A549 (cell line): ENCODE data around the gene C20orf141. TPM values are rescaled to one million over a fixed set of nuclear protein-coding genes. Genes with fewer than 3 reads are reported as not detected.
A peak's percentile ranks its signal among the peaks of the same experiment; 100 is the strongest.

ENCODE experiments used
- ATAC-seq, 2 experiments: fragments of 200-7000 bp in 1 of 2; fragments of >200 bp in 1 of 2; cut with Nextera tagmentation in 1 of 2; cut with Tn5 transposase in 1 of 2; 3 replicates each; pipeline versions ENCODE4 v1.8.0 to v1.9.1; 2018 to 2020; ENCODE audit warnings: mild to moderate bottlenecking in 1 of 2, moderate library complexity in 1 of 2
- CTCF ChIA-PET: fragments of 300-600 bp; sonication (Branson Sonifier 250); formaldehyde crosslinking; extraction: SDS; loops from one replicate; lab custom pipeline; 2021; ENCODE audit warnings: antibody characterized with exemption, inconsistent platforms; lab: Yijun Ruan, JAX
- POLR2A ChIA-PET: fragments of 350-600 bp; formaldehyde crosslinking; extraction: SDS; loops from one replicate; lab custom pipeline; 2021; ENCODE audit warnings: antibody characterized with exemption, inconsistent platforms; lab: Yijun Ruan, JAX
- DNase-seq, 2 experiments: peaks; one replicate each; pipeline versions ENCODE4 v3.0.0 to v3.0.0-alpha.2; 2011 to 2016; ENCODE audit warnings: low read depth in 1 of 2, low spot score in 1 of 2
- FAIRE-seq: peaks from 2 replicates; lab custom pipeline; 2011; peaks lifted over from hg19 to GRCh38; lab: Jason Lieb, UNC
- H3K27ac ChIP-seq, 2 experiments: fragments of >200 bp; sonication (Bioruptor Twin); formaldehyde crosslinking; 3 replicates each; pipeline ENCODE4 v1.5.1; 2016 to 2017
- H3K4me1 ChIP-seq: fragments of >200 bp; sonication (Bioruptor Twin); formaldehyde crosslinking; 3 replicates; pipeline ENCODE4 v1.6.1; 2016
- H3K4me2 ChIP-seq: fragments of >200 bp; sonication (Bioruptor Twin); formaldehyde crosslinking; 3 replicates; pipeline ENCODE4 v1.6.1; 2016
- H3K4me3 ChIP-seq: fragments of >200 bp; sonication (Bioruptor Twin); formaldehyde crosslinking; 3 replicates; pipeline ENCODE4 v1.5.1; 2016
- H3K9me3 ChIP-seq: fragments of >200 bp; sonication (Bioruptor Twin); formaldehyde crosslinking; 3 replicates; pipeline ENCODE4 v1.6.1; 2016
- BHLHE40 ChIP-seq: IDR thresholded peaks from 2 replicates; pipeline ENCODE4 v1.6.1; 2012; ENCODE audit warnings: low read depth, low read length, inconsistent platforms
- EHMT2 ChIP-seq: fragments of 200-600 bp; sonication (generic); IDR thresholded peaks from 2 replicates; pipeline ENCODE4 v1.6.1; 2016; ENCODE audit warnings: antibody characterized with exemption, low read depth, mild to moderate bottlenecking, moderate library complexity
- ESRRA ChIP-seq: fragments of 150-350 bp; IDR thresholded peaks from 2 replicates; pipeline ENCODE4 v1.6.1; 2014; ENCODE audit warnings: mild to moderate bottlenecking, low read length, borderline replicate concordance
- FOXS1 ChIP-seq: fragments of 250-450 bp; sonication (Bioruptor Pico); IDR thresholded peaks from 2 replicates; pipeline ENCODE4 v1.5.0; 2020; ENCODE audit warnings: mild to moderate bottlenecking, moderate library complexity
- GATA3 ChIP-seq: IDR thresholded peaks from 2 replicates; pipeline ENCODE4 v1.6.1; 2012; ENCODE audit warnings: borderline replicate concordance
- HEYL ChIP-seq: fragments of 250-450 bp; sonication (Bioruptor Pico); IDR thresholded peaks from 2 replicates; pipeline ENCODE4 v1.8.0; 2021; ENCODE audit warnings: mild to moderate bottlenecking, moderate library complexity
- JUNB ChIP-seq: fragments of >200 bp; sonication (Bioruptor Twin); formaldehyde crosslinking; IDR thresholded peaks from 2 replicates; pipeline ENCODE4 v1.6.1; 2016
- KDM1A ChIP-seq: fragments of 200-600 bp; sonication (generic); IDR thresholded peaks from 2 replicates; pipeline ENCODE4 v1.6.1; 2016; ENCODE audit warnings: low read depth, mild to moderate bottlenecking
- KDM5A ChIP-seq: fragments of 200-600 bp; sonication (generic); IDR thresholded peaks from 2 replicates; pipeline ENCODE4 v1.6.1; 2016; ENCODE audit warnings: antibody characterized with exemption, mild to moderate bottlenecking
- MAFK ChIP-seq: fragments of 450-650 bp; IDR thresholded peaks from 2 replicates; pipeline ENCODE4 v1.6.1; 2014; ENCODE audit not compliant: partially characterized antibody
- MAZ ChIP-seq: fragments of 150-350 bp; IDR thresholded peaks from 2 replicates; pipeline ENCODE4 v1.6.1; 2014; ENCODE audit warnings: antibody characterized with exemption, low read depth, low read length, borderline replicate concordance
- NFE2L2 ChIP-seq: fragments of 150-350 bp; conservative IDR thresholded peaks from 2 replicates; pipeline ENCODE4 v1.6.1; 2014; ENCODE audit warnings: low read length
- NPAS2 ChIP-seq: fragments of 250-450 bp; sonication (Bioruptor Pico); IDR thresholded peaks from 2 replicates; pipeline ENCODE4 v1.8.0; 2022; ENCODE audit warnings: mild to moderate bottlenecking, moderate library complexity, borderline replicate concordance
- NR3C1 ChIP-seq: fragments of >200 bp; sonication (Bioruptor Twin); formaldehyde crosslinking; IDR thresholded peaks from 3 replicates; pipeline ENCODE4 v1.6.1; 2017
- RARB ChIP-seq: fragments of 250-450 bp; sonication (Bioruptor Pico); IDR thresholded peaks from 2 replicates; pipeline ENCODE4 v1.8.0; 2021; ENCODE audit warnings: mild to moderate bottlenecking, moderate library complexity
- RCOR1 ChIP-seq: fragments of 150-350 bp; IDR thresholded peaks from 2 replicates; pipeline ENCODE4 v1.6.1; 2014; ENCODE audit warnings: antibody characterized with exemption, low read length, low read depth
- SMC3 ChIP-seq: fragments of >200 bp; sonication (Bioruptor Twin); formaldehyde crosslinking; IDR thresholded peaks from 3 replicates; pipeline ENCODE4 v1.6.1; 2018; ENCODE audit warnings: inconsistent platforms
- SREBF2 ChIP-seq: fragments of 450-650 bp; IDR thresholded peaks from 2 replicates; pipeline ENCODE4 v1.6.1; 2014; ENCODE audit warnings: mild to moderate bottlenecking, moderate library complexity
- TP53 ChIP-seq: fragments of 250-450 bp; sonication (Bioruptor Pico); IDR thresholded peaks from 2 replicates; pipeline ENCODE4 v1.5.0; 2021; ENCODE audit warnings: mild to moderate bottlenecking, moderate library complexity
- ZC3H11A ChIP-seq: fragments of 450-650 bp; IDR thresholded peaks from 2 replicates; pipeline ENCODE4 v1.6.1; 2014; ENCODE audit warnings: antibody characterized with exemption, mild to moderate bottlenecking
- WGBS: methylation state at CpG from one replicate; pipeline ENCODE4 v1.1.6; 2017; ENCODE audit errors: missing lambda C conversion rate; 5-methylcytosine and 5-hydroxymethylcytosine counted together
- polyA plus RNA-seq, 4 experiments: library from polyadenylated mRNA; depleted of rRNA in 3 of 4; stranded (reverse); fragments of >200 nt; fragmentation: RNase III in 1 of 4; extraction: RNeasy Plus Mini Kit Qiagen cat#74134 plus additional on column Dnase treatment in 1 of 4; gene quantifications; 2 replicates in 3 of 4; 3 replicates in 1 of 4; pipeline ENCODE4 v1.2.3, GENCODE V29; 2011 to 2017
- TF ChIP-seq, protein P1 (sequence below): IDR thresholded peaks from 2 replicates; pipeline ENCODE4 v1.6.1; 2012; ENCODE audit warnings: low read depth, borderline replicate concordance
- TF ChIP-seq, protein P2 (sequence below): fragments of 200-600 bp; sonication (generic); IDR thresholded peaks from 2 replicates; pipeline ENCODE4 v1.6.1; 2016; ENCODE audit warnings: antibody characterized with exemption, mild to moderate bottlenecking, moderate library complexity
- TF ChIP-seq, protein P3 (sequence below): fragments of >200 bp; sonication (Bioruptor Twin); formaldehyde crosslinking; IDR thresholded peaks from 3 replicates; pipeline ENCODE4 v1.5.1; 2016
- TF ChIP-seq, protein P4 (sequence below): fragments of 250-450 bp; sonication (Bioruptor Pico); IDR thresholded peaks from 2 replicates; pipeline ENCODE4 v1.5.0; 2021; ENCODE audit warnings: mild to moderate bottlenecking, moderate library complexity, borderline replicate concordance
- TF ChIP-seq, protein P5 (sequence below): IDR thresholded peaks from 2 replicates; pipeline ENCODE4 v1.6.1; 2012
- TF ChIP-seq, protein P6 (sequence below): IDR thresholded peaks from 2 replicates; pipeline ENCODE4 v1.6.1; 2012
- TF ChIP-seq, protein P7 (sequence below): fragments of 450-650 bp; IDR thresholded peaks from 2 replicates; pipeline ENCODE4 v1.6.1; 2014; ENCODE audit warnings: antibody characterized with exemption

C20orf141 gene
- polyA plus RNA-seq, 2 of the 4 experiments (the other 2 are of a cell fraction) = 0.16 to 0.56 TPM

DNA sequence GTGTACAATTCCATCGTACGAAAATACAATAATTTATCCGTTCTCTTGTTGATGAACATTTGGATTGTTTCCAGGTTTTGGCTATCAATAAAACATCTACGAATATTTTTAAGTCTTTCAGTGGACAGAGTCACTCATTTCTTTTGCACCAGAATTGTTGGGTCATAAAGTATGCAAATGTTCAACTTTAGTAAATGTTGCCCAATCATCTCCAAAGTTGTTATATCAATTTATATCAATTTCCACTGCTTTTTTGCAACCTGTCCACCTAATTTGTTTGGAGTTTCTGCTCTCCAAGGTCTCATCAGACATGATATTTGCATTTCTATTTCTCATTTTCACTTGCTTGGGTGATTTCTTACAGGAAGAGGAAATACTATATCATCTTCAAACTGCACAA is 11.9 kb downstream of the C20orf141 start:
- H3K27ac ChIP-seq = no peak overlapping the region
- ChIA-PET CTCF (no interaction called here), POLR2A (no interaction called here)
- DNase-seq = no peak
- H3K9me3 ChIP-seq = no peaks in the 10 kb centered on the region
- no peak overlapping the region for H3K4me2 ChIP-seq
- TF ChIP-seq KDM1A (no peak), RARB (CRISPR knock-in tag) (no peak), NFE2L2 (no peak), JUNB (no peak), NPAS2 (no peak), SMC3 (no peak), GATA3 (no peak), MAZ (no peak), KDM5A (no peak), MAFK (no peak), EHMT2 (no peak)
- TF ChIP-seq, protein P1, sequence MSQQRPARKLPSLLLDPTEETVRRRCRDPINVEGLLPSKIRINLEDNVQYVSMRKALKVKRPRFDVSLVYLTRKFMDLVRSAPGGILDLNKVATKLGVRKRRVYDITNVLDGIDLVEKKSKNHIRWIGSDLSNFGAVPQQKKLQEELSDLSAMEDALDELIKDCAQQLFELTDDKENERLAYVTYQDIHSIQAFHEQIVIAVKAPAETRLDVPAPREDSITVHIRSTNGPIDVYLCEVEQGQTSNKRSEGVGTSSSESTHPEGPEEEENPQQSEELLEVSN = no peak
- TF ChIP-seq, protein P2, sequence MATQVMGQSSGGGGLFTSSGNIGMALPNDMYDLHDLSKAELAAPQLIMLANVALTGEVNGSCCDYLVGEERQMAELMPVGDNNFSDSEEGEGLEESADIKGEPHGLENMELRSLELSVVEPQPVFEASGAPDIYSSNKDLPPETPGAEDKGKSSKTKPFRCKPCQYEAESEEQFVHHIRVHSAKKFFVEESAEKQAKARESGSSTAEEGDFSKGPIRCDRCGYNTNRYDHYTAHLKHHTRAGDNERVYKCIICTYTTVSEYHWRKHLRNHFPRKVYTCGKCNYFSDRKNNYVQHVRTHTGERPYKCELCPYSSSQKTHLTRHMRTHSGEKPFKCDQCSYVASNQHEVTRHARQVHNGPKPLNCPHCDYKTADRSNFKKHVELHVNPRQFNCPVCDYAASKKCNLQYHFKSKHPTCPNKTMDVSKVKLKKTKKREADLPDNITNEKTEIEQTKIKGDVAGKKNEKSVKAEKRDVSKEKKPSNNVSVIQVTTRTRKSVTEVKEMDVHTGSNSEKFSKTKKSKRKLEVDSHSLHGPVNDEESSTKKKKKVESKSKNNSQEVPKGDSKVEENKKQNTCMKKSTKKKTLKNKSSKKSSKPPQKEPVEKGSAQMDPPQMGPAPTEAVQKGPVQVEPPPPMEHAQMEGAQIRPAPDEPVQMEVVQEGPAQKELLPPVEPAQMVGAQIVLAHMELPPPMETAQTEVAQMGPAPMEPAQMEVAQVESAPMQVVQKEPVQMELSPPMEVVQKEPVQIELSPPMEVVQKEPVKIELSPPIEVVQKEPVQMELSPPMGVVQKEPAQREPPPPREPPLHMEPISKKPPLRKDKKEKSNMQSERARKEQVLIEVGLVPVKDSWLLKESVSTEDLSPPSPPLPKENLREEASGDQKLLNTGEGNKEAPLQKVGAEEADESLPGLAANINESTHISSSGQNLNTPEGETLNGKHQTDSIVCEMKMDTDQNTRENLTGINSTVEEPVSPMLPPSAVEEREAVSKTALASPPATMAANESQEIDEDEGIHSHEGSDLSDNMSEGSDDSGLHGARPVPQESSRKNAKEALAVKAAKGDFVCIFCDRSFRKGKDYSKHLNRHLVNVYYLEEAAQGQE = no peak
- TF ChIP-seq, protein P3, sequence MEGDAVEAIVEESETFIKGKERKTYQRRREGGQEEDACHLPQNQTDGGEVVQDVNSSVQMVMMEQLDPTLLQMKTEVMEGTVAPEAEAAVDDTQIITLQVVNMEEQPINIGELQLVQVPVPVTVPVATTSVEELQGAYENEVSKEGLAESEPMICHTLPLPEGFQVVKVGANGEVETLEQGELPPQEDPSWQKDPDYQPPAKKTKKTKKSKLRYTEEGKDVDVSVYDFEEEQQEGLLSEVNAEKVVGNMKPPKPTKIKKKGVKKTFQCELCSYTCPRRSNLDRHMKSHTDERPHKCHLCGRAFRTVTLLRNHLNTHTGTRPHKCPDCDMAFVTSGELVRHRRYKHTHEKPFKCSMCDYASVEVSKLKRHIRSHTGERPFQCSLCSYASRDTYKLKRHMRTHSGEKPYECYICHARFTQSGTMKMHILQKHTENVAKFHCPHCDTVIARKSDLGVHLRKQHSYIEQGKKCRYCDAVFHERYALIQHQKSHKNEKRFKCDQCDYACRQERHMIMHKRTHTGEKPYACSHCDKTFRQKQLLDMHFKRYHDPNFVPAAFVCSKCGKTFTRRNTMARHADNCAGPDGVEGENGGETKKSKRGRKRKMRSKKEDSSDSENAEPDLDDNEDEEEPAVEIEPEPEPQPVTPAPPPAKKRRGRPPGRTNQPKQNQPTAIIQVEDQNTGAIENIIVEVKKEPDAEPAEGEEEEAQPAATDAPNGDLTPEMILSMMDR = no peak
- FAIRE-seq = peak; percentile 32
- no peak for ATAC-seq
- no peak overlapping the region for H3K4me3 ChIP-seq
- H3K4me1 ChIP-seq = peaks cover 6% of the 10 kb centered on the region
- WGBS = 45% methylated on average over 4 of the region's 4 CpGs

DNA sequence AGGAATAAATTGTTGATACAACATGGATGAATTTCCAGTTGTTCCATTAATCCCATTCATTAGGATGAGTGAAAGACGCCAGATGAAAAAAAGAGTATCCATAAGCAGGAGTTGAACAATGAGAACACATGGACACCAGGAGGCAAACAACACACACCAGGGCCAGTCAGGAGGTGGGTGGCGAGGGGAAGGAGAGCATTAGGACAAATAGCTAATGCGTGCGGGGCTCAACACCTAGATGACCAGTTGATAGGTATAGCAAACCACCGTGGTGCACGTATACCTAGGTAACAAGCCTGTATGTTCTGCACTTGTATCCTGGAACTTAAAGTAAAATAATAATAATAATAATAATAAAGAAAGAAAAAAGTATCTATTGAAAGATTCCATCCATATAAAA is 14.6 kb downstream of the C20orf141 start:
- peaks cover 6% of the 10 kb centered on the region; the same call in 1 of the 3 replicates for H3K4me1 ChIP-seq
- no peak overlapping the region for H3K27ac ChIP-seq
- H3K4me2 ChIP-seq = no peak overlapping the region
- ATAC-seq = peak; percentile 24 to 33; a peak in 1 of 6 replicates
- H3K9me3 ChIP-seq = no peaks in the 10 kb centered on the region
- WGBS = 53% methylated on average over 6 of the region's 6 CpGs
- CTCF ChIA-PET = interaction anchor here (1.3 kb wide), 1 partner anchor 23 kb away, joined by 5 read pairs; no protein-coding TSS in a partner anchor
- H3K4me3 ChIP-seq = no peak overlapping the region
- no peak for FAIRE-seq
- DNase-seq = no peak
- POLR2A ChIA-PET = interaction anchor here (0.7 to 1.0 kb wide), 2 partner anchors 14 to 52 kb away, joined by 3 read pairs; no protein-coding TSS in a partner anchor
- TF ChIP-seq FOXS1 (no peak), HEYL (CRISPR knock-in tag) (no peak), TP53 (no peak), EHMT2 (no peak), RCOR1 (no peak), BHLHE40 (no peak), NR3C1 (no peak), MAZ (no peak), ESRRA (no peak), ZC3H11A (no peak), SREBF2 (no peak)
- TF ChIP-seq, protein P4, sequence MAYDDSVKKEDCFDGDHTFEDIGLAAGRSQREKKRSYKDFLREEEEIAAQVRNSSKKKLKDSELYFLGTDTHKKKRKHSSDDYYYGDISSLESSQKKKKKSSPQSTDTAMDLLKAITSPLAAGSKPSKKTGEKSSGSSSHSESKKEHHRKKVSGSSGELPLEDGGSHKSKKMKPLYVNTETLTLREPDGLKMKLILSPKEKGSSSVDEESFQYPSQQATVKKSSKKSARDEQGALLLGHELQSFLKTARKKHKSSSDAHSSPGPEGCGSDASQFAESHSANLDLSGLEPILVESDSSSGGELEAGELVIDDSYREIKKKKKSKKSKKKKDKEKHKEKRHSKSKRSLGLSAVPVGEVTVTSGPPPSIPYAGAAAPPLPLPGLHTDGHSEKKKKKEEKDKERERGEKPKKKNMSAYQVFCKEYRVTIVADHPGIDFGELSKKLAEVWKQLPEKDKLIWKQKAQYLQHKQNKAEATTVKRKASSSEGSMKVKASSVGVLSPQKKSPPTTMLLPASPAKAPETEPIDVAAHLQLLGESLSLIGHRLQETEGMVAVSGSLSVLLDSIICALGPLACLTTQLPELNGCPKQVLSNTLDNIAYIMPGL (CRISPR knock-in tag) = no peak
- TF ChIP-seq, protein P5, sequence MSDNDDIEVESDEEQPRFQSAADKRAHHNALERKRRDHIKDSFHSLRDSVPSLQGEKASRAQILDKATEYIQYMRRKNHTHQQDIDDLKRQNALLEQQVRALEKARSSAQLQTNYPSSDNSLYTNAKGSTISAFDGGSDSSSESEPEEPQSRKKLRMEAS = no peak
- TF ChIP-seq, protein P6, sequence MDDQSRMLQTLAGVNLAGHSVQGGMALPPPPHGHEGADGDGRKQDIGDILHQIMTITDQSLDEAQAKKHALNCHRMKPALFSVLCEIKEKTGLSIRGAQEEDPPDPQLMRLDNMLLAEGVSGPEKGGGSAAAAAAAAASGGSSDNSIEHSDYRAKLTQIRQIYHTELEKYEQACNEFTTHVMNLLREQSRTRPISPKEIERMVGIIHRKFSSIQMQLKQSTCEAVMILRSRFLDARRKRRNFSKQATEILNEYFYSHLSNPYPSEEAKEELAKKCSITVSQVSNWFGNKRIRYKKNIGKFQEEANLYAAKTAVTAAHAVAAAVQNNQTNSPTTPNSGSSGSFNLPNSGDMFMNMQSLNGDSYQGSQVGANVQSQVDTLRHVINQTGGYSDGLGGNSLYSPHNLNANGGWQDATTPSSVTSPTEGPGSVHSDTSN = no peak
- TF ChIP-seq, protein P7, sequence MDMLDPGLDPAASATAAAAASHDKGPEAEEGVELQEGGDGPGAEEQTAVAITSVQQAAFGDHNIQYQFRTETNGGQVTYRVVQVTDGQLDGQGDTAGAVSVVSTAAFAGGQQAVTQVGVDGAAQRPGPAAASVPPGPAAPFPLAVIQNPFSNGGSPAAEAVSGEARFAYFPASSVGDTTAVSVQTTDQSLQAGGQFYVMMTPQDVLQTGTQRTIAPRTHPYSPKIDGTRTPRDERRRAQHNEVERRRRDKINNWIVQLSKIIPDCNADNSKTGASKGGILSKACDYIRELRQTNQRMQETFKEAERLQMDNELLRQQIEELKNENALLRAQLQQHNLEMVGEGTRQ = no peak
